K562 treated with DMSO at 1 percent for 4 hours (cell line): Measurements from ENCODE around the gene NAPEPLD. TPM values are rescaled to one million over a fixed set of nuclear protein-coding genes. Genes with fewer than 3 reads are reported as not detected.

Source experiments
- total RNA-seq: library from RNA; unstranded; fragments of 300-600 nt; gene quantifications from 2 replicates; pipeline ENCODE4 v1.2.3, GENCODE V29; 2022; ENCODE audit not compliant: insufficient read depth

Gene NAPEPLD
- 3.4 and 5.2 TPM in 2 replicates for total RNA-seq

GRCh38 chr7:103148994-103149807 is at the start of gene NAPEPLD:
NAPEPLD (minus strand) TSS chr7:103149099; CDS start chr7:103128776, 20,323 bp downstream.

GRCh38 chr7:103074519-103075336 is 74.2 kb downstream of the NAPEPLD start, which contains the start of the genes ARMC10 and FBXL13:
ARMC10 (plus strand) TSS chr7:103075140; CDS start chr7:103075273, 133 bp downstream.
FBXL13 (minus strand) TSS chr7:103074796.

Other genes starting within 250 kb of the NAPEPLD start
- gene LRRC17, start 236.1 kb downstream of the NAPEPLD start, total RNA-seq = not detected in 2 replicates
- gene FBXL13, start 74.3 kb downstream of the NAPEPLD start, total RNA-seq = 12.6 and 28.0 TPM in 2 replicates
- gene ARMC10, start 74.0 kb downstream of the NAPEPLD start, total RNA-seq = 28.4 and 35.9 TPM in 2 replicates
- gene PMPCB, start 148.3 kb upstream of the NAPEPLD start, total RNA-seq = 92.7 and 96.7 TPM in 2 replicates
- 38.1 and 45.5 TPM in 2 replicates for gene DNAJC2, start 195.7 kb upstream of the NAPEPLD start, total RNA-seq
- gene PSMC2, start 198.5 kb upstream of the NAPEPLD start, total RNA-seq = 249 and 269 TPM in 2 replicates